Lower lobe of right lung (tissue), 2 donors: ENCODE results near the gene PPIP5K2. TPM values are rescaled to one million over a fixed set of nuclear protein-coding genes. Genes with fewer than 3 reads are reported as not detected.

ENCODE experiments used
- ATAC-seq, 2 donors: fragments of 200-7000 bp; cut with Tn5 transposase; one replicate each; pipeline ENCODE4 v1.9.1; 2020 to 2022; ENCODE audit warnings: mild to moderate bottlenecking in 2 of 2, moderate library complexity in 2 of 2
- DNase-seq: peaks from one replicate; pipeline ENCODE4 v3.0.0-alpha.2; 2020
- H3K27ac ChIP-seq: fragments of 200-600 bp; one replicate; pipeline ENCODE4 v1.8.0; 2022
- H3K27me3 ChIP-seq: fragments of 200-600 bp; one replicate; pipeline ENCODE4 v1.8.0; 2022; ENCODE audit warnings: low read depth
- H3K36me3 ChIP-seq: fragments of 200-600 bp; one replicate; pipeline ENCODE4 v1.8.0; 2022; ENCODE audit warnings: mild to moderate bottlenecking
- H3K4me1 ChIP-seq: fragments of 200-600 bp; one replicate; pipeline ENCODE4 v1.8.0; 2022
- H3K4me3 ChIP-seq: fragments of 200-600 bp; one replicate; pipeline ENCODE4 v1.8.0; 2022; ENCODE audit warnings: mild to moderate bottlenecking
- H3K9me3 ChIP-seq: fragments of 200-600 bp; one replicate; pipeline ENCODE4 v1.8.0; 2022
- intact Hi-C: fragments of 100-400 bp; cut with DNase I; formaldehyde crosslinking; loops from one replicate; pipeline ENCODE4 v1.11.0; 2022
- total RNA-seq: library from RNA; stranded (reverse); fragmentation: NEBNext Ultra II Directional; extraction: Animal tissue kit (Norgen Biotek cat#: 25700); gene quantifications from one replicate; pipeline ENCODE4 v1.2.1, GENCODE V29; 2021
- TF ChIP-seq, protein P1 (sequence below): fragments of 200-600 bp; IDR thresholded peaks from one replicate; pipeline ENCODE4 v1.8.0; 2022; ENCODE audit warnings: antibody characterized with exemption, mild to moderate bottlenecking
- donor health status: DM: no; HTN: yes; CAD: no; lungs with severe emphysema.

PPIP5K2 gene
- total RNA-seq, 1 donor from 2014 or later, result 62.2 TPM

DNA sequence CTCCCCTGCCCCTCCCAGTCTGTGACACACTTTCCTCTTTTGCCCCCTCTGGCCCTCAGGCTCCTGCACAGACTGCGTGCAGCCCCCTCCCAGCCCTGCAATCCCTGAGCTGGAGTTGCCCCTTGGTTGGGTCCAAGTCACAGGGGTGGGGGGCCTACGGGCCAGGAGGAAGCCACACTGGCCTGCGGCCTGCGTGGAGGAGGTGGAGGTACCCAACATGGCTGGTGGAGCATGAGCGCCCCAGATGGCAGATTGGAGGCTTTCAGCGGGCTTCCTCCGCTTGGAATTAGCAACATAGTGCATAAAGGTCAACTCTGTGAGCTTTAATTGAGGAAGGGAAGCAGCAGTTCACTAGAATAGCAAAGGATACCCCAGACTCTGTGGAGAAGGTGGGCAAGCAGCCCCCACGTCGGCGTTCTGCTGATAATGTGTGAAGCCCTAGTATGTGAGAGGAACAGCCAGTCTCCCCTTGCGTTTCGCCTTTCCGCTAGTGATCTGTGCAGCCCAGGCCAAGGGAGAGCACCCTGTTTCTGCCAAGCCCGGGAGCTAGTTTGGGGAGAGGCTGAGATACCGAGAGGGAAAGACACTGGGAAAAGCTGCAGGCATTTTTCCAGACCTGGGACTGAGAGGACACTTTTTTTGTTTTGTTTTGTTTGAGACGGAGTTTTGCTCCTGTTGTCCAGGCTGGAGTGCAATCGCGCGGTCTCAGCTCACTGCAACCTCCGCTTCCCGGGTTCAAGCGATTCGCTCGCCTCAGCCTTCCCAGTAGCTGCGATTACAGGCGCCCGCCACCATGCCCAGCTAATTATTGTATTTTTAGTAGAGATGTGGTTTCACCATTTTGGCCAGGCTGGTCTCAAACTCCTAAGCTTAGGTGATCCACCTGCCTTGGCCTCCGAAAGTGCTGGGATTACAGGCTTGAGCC lies 103.2 kb downstream of the PPIP5K2 start:
- Histone ChIP-seq H3K4me1 (no peaks in the 10 kb centered on the region), H3K4me3 (no peak overlapping the region), H3K27me3 (no peaks in the 10 kb centered on the region), H3K9me3 (no peaks in the 10 kb centered on the region), H3K36me3 (no peaks in the 10 kb centered on the region), H3K27ac (no peak overlapping the region)
- ATAC-seq, result no peak
- intact Hi-C loops, result no loop called here
- no peak for DNase-seq
- TF ChIP-seq, protein P1, sequence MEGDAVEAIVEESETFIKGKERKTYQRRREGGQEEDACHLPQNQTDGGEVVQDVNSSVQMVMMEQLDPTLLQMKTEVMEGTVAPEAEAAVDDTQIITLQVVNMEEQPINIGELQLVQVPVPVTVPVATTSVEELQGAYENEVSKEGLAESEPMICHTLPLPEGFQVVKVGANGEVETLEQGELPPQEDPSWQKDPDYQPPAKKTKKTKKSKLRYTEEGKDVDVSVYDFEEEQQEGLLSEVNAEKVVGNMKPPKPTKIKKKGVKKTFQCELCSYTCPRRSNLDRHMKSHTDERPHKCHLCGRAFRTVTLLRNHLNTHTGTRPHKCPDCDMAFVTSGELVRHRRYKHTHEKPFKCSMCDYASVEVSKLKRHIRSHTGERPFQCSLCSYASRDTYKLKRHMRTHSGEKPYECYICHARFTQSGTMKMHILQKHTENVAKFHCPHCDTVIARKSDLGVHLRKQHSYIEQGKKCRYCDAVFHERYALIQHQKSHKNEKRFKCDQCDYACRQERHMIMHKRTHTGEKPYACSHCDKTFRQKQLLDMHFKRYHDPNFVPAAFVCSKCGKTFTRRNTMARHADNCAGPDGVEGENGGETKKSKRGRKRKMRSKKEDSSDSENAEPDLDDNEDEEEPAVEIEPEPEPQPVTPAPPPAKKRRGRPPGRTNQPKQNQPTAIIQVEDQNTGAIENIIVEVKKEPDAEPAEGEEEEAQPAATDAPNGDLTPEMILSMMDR, result no peak

DNA sequence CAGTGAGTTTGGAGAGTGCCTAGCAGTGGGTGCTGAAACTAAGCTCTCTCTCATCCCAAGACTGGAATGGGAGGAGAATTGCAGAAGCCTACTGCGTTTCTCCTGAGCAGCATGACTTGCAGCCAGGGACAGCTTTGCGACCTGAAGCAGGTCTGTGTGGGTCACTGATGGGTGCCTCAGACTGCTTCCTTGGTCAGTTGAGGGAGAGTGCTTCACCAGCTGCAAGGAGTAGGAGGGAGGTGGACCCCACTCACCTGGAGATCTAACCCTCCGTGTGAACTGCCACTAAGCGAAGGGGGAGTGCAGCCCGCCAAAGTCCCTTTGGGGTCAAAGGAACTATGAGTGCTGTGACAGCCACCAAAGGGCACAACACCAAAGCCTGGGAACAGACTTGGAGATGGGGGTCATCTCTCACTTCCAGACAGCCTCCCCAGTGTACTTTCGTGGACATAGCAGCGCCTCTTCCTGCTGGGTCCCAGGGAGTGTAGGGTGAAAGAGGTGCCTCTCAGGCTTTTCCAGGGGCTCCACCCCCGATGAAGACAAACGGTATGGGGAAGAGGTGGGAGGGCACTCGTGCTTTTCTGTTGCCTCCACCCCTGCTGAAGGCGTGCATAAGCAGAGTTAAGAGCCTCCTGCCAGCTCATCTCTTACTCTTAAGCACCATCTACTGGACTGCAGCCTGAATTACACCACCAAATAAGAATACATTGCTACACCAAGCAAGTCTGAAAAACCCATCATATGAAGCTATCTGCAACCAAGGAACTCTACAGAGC lies 104.2 kb downstream of the PPIP5K2 start:
- intact Hi-C loops, result no loop called here
- no peaks in the 10 kb centered on the region for H3K9me3 ChIP-seq
- H3K36me3 ChIP-seq, result no peaks in the 10 kb centered on the region
- H3K4me1 ChIP-seq, result no peaks in the 10 kb centered on the region
- H3K27me3 ChIP-seq, result no peaks in the 10 kb centered on the region
- TF ChIP-seq, protein P1, result peak; percentile 63
- no peak overlapping the region for H3K27ac ChIP-seq
- DNase-seq (no peak), ATAC-seq (peak; percentile 93 to 96)
- H3K4me3 ChIP-seq, result no peak overlapping the region

DNA sequence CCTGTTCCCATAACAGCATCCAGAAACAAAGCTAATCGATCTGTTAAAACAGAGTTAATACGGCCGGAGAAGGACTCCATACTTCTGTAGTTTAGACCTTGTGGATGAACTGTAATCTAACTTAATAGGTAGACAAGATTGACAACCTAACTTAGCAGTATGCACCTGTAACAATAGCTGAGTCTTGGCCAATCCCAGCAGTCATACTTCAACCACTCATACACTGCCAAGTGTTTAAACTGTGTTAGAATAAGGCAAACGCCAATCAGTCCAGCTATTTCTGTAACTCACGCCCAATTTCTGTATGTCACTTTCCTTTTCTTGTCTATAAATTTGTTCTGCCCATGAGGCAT lies 104.8 kb downstream of the PPIP5K2 start:
- intact Hi-C loops, result no loop called here
- no peak overlapping the region for H3K4me3 ChIP-seq
- ATAC-seq, result peak; percentile 13 to 59
- H3K27ac ChIP-seq, result no peak overlapping the region
- H3K27me3 ChIP-seq, result no peaks in the 10 kb centered on the region
- no peak for DNase-seq
- TF ChIP-seq, protein P1, result no peak
- H3K4me1 ChIP-seq, result no peaks in the 10 kb centered on the region
- no peaks in the 10 kb centered on the region for H3K9me3 ChIP-seq
- no peaks in the 10 kb centered on the region for H3K36me3 ChIP-seq

DNA sequence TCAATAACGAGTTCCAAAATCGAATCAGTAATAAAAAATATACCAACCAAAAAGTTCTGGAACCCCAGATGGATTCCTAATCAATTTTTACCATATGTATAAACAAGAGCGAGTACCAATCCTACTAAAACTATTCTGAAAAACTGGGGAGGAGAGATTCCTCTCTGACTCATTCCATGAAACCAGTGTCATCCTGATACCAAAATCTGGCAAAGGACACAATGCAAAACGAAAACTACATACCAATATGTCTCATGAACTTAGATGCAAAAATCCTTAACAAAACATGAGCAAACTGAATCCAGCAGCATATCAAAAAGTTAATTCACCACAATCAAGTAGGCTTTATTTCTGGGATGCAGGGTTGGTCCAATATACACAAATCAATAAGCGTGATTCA lies 108.0 kb downstream of the PPIP5K2 start:
- TF ChIP-seq, protein P1, result no peak
- H3K36me3 ChIP-seq, result no peaks in the 10 kb centered on the region
- no peak for DNase-seq
- no peaks in the 10 kb centered on the region for H3K27me3 ChIP-seq
- intact Hi-C loops, result no loop called here
- no peaks in the 10 kb centered on the region for H3K4me1 ChIP-seq
- H3K4me3 ChIP-seq, result no peak overlapping the region
- no peak for ATAC-seq
- no peak overlapping the region for H3K27ac ChIP-seq
- no peaks in the 10 kb centered on the region for H3K9me3 ChIP-seq

DNA sequence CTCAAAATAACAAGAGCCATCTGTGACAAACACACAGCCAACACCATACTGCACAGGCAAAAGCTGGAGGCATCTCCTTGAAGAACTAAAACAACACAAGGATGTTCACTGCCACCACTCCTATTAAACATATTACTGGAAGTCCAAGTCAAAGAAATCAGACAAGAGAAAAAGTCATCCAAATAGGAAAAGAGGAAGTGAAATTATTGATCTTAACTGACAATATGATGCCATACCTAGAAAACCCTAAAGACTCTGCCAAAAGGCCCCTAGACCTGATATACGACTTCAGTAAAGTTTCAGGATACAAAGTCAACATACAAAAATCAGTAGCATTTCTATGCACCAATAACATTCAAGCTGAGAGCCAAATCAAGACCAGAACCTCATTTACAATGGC lies 108.5 kb downstream of the PPIP5K2 start:
- intact Hi-C loops, result no loop called here
- Histone ChIP-seq H3K4me1 (no peaks in the 10 kb centered on the region), H3K9me3 (no peaks in the 10 kb centered on the region), H3K27ac (no peak overlapping the region), H3K27me3 (no peaks in the 10 kb centered on the region), H3K36me3 (no peaks in the 10 kb centered on the region), H3K4me3 (no peak overlapping the region)
- DNase-seq, result no peak
- no peak for ATAC-seq
- TF ChIP-seq, protein P1, result no peak
